Measurements from ENCODE around the gene ZFAND3. TPM values are rescaled to one million over a fixed set of nuclear protein-coding genes. Genes with fewer than 3 reads are reported as not detected.

Gene ZFAND3
- total RNA-seq, 4 donors from 2014 or later: 45.0 to 55.2 (median 49.5) TPM

DNA sequence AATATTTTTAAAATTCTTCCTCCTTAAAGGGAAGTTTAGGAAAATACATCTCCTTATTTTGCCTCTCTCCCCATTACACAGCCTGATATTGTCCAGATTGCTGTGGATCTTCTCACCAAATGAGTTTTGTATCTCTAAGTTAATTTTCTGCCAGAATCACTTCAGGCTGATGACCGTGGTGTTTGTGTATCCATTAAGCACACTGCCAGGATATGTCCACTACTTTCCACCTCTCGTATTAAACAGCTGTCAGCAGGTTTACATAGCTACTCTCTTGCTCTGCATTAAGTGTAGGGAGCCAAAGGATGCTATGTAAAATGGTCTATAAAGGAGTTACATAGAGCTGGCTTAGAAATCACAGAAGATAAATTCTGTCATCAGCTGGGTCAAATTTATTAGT lies 201.1 kb downstream of the ZFAND3 start:
- Histone ChIP-seq H3K4me1 (peaks cover 30 to 46% of the 10 kb centered on the region in 2 donors), H3K27ac (no peak overlapping the region), H3K9me3 (no peaks in the 10 kb centered on the region), H3K27me3 (no peaks in the 10 kb centered on the region), H3K4me3 (no peak overlapping the region), H3K36me3 (no peaks in the 10 kb centered on the region)
- ATAC-seq: no peak
- intact Hi-C loops (cut with DNase I; ENCODE audit: low total_unique reads): no loop called here
- in situ Hi-C loops (cut with MboI; ENCODE audit: low sequenced_read_pairs in 4 of 4): loop anchor here in 1 of 4 donors (25.0 kb wide), 1 partner anchor 467 kb away; no protein-coding TSS in a partner anchor
- no peak for TF ChIP-seq POLR2A (IDR thresholded peaks at IDR 0.05)
- TF ChIP-seq, protein P1, sequence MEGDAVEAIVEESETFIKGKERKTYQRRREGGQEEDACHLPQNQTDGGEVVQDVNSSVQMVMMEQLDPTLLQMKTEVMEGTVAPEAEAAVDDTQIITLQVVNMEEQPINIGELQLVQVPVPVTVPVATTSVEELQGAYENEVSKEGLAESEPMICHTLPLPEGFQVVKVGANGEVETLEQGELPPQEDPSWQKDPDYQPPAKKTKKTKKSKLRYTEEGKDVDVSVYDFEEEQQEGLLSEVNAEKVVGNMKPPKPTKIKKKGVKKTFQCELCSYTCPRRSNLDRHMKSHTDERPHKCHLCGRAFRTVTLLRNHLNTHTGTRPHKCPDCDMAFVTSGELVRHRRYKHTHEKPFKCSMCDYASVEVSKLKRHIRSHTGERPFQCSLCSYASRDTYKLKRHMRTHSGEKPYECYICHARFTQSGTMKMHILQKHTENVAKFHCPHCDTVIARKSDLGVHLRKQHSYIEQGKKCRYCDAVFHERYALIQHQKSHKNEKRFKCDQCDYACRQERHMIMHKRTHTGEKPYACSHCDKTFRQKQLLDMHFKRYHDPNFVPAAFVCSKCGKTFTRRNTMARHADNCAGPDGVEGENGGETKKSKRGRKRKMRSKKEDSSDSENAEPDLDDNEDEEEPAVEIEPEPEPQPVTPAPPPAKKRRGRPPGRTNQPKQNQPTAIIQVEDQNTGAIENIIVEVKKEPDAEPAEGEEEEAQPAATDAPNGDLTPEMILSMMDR (IDR thresholded peaks at IDR 0.05 in 4 of 5, conservative IDR thresholded peaks at IDR 0.05 in 1 of 5): no peak
- no peak for DNase-seq

DNA sequence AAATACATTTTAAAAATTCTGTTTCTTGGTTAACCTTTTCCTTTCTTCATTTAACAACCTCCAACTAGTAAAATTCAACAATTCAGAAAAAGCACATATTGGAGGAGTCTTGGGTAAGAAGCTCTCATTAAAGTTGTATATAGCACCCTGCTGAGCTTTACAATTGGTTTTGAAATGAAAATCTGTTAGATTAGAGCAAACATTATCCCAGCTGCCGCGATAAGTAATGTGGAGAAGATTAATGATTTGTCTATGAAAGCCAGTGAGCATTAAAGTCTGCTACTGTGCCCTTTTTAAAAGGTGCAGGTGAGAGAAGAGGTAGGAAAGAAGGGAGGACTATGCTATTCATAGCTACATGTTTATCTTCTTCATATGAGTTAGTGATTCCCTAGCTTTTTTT lies 201.5 kb downstream of the ZFAND3 start:
- in situ Hi-C loops (cut with MboI; ENCODE audit: low sequenced_read_pairs in 4 of 4): loop anchor here in 1 of 4 donors (25.0 kb wide), 1 partner anchor 466 kb away; no protein-coding TSS in a partner anchor

DNA sequence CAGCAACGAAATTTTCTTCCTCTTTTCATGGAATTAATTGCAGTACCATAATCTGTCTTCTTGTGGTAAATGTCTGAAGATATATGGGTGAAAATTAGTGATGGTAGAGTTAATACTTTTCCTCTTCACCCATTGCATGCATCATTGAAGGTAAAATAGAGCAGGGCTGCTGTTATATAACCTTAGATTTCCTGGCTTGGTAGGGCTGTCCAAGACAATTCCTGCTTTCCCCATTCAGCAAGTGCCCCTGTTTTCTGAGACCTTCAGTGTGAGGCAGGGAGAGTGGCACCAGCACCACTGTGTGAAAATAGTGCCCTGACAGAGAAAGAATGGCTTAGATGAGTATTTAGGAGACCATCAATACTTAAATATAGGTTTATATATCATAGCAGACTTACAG lies 202.0 kb downstream of the ZFAND3 start:
- TF ChIP-seq, protein P1 (IDR thresholded peaks at IDR 0.05 in 4 of 5, conservative IDR thresholded peaks at IDR 0.05 in 1 of 5): no peak
- no peak for TF ChIP-seq POLR2A (IDR thresholded peaks at IDR 0.05)
- Histone ChIP-seq H3K9me3 (no peaks in the 10 kb centered on the region), H3K4me1 (peaks cover 30 to 39% of the 10 kb centered on the region in 2 donors), H3K4me3 (no peak overlapping the region), H3K27ac (no peak overlapping the region), H3K36me3 (no peaks in the 10 kb centered on the region), H3K27me3 (no peaks in the 10 kb centered on the region)
- ATAC-seq: no peak
- no peak for DNase-seq
- in situ Hi-C loops (cut with MboI; ENCODE audit: low sequenced_read_pairs in 4 of 4): loop anchor here in 1 of 4 donors (25.0 kb wide), 1 partner anchor 466 kb away; no protein-coding TSS in a partner anchor
- intact Hi-C loops (cut with DNase I; ENCODE audit: low total_unique reads): no loop called here

More for the DNA sequence above, 201.5 kb downstream of the ZFAND3 start:
- no peaks in the 10 kb centered on the region for H3K27me3 ChIP-seq
- ATAC-seq: no peak
- no peak for DNase-seq
- no peaks in the 10 kb centered on the region for H3K9me3 ChIP-seq
- H3K4me1 ChIP-seq: peaks cover 30 to 42% of the 10 kb centered on the region in 2 donors
- no peak overlapping the region for H3K27ac ChIP-seq
- no peak overlapping the region for H3K4me3 ChIP-seq
- intact Hi-C loops (cut with DNase I; ENCODE audit: low total_unique reads): no loop called here
- no peaks in the 10 kb centered on the region for H3K36me3 ChIP-seq
- TF ChIP-seq, protein P1 (IDR thresholded peaks at IDR 0.05 in 4 of 5, conservative IDR thresholded peaks at IDR 0.05 in 1 of 5): no peak
- no peak for TF ChIP-seq POLR2A (IDR thresholded peaks at IDR 0.05)

DNA sequence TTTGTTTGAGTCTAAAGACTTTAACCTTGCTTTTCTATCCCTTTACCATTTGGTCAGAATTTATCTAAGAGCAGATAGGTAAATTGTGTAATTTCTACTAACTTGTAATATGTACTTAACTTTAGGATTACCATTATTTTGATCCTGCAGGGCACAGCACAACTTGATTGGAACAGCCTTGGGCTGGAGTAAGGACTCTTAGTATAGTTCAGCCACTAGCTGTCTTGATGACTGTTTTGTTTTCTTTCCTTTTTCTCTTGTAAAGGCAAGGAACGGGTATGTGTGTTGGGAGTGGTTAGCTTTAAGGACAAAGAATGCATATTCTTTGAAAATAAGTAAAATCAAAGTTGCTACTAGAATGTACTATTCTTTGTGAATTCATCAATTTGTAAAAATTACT lies 203.2 kb downstream of the ZFAND3 start:
- no peaks in the 10 kb centered on the region for H3K9me3 ChIP-seq
- no peaks in the 10 kb centered on the region for H3K27me3 ChIP-seq
- TF ChIP-seq POLR2A (IDR thresholded peaks at IDR 0.05): no peak
- TF ChIP-seq, protein P1 (IDR thresholded peaks at IDR 0.05 in 4 of 5, conservative IDR thresholded peaks at IDR 0.05 in 1 of 5): no peak
- H3K36me3 ChIP-seq: no peaks in the 10 kb centered on the region
- H3K4me3 ChIP-seq: no peak overlapping the region
- DNase-seq (no peak), ATAC-seq (no peak)
- H3K27ac ChIP-seq: no peak overlapping the region
- peaks cover 24 to 42% of the 10 kb centered on the region in 2 donors for H3K4me1 ChIP-seq
- in situ Hi-C loops (cut with MboI; ENCODE audit: low sequenced_read_pairs in 4 of 4) (loop anchor here in 1 of 4 donors (25.0 kb wide), 1 partner anchor 465 kb away; no protein-coding TSS in a partner anchor), intact Hi-C loops (cut with DNase I; ENCODE audit: low total_unique reads) (no loop called here)

DNA sequence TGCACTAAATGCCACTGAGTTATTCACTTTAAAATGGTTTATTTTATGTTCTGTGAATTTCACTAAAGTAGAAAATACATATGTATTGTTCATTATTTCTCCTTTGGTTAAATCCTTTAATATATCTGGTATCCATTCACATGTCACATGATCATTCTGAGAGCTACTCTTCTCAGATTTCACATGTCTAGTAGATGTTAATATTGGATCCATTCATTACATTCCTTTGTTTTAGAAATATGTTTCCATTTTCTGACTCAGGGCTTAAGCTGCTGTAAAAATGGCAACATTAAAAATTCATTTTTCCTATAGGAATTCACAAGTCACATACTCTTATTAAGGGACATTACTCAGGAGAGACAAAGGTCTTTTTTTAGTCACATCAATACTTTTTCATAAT lies 205.4 kb downstream of the ZFAND3 start:
- Histone ChIP-seq H3K4me1 (peaks cover 22 to 31% of the 10 kb centered on the region in 2 donors), H3K4me3 (no peak overlapping the region), H3K36me3 (no peaks in the 10 kb centered on the region), H3K27ac (no peak overlapping the region), H3K27me3 (no peaks in the 10 kb centered on the region), H3K9me3 (no peaks in the 10 kb centered on the region)
- ATAC-seq (no peak), DNase-seq (no peak)
- intact Hi-C loops (cut with DNase I; ENCODE audit: low total_unique reads) (no loop called here), in situ Hi-C loops (cut with MboI; ENCODE audit: low sequenced_read_pairs in 4 of 4) (loop anchor here in 2 of 4 donors (25.0 kb wide), 1 partner anchor 462 kb away; no protein-coding TSS in a partner anchor)
- TF ChIP-seq, protein P1 (IDR thresholded peaks at IDR 0.05 in 4 of 5, conservative IDR thresholded peaks at IDR 0.05 in 1 of 5): no peak
- TF ChIP-seq POLR2A (IDR thresholded peaks at IDR 0.05): no peak

Data from gastrocnemius medialis (tissue), 4 donors.